Liver (tissue), 3 donors: Measurements from ENCODE around the gene PDLIM4.

Source experiments
- CTCF ChIP-seq: fragments of 150-350 bp; IDR thresholded peaks from 2 replicates; pipeline ENCODE4 v1.5.1; 2017; ENCODE audit warnings: improper control_type of control experiment, low read depth, low read length; ENCODE audit not compliant: missing input control
- FOXA1 ChIP-seq: IDR thresholded peaks from 2 replicates; pipeline ENCODE4 v1.6.1; 2016; ENCODE audit warnings: antibody characterized with exemption
- GABPA ChIP-seq, 2 donors: IDR thresholded peaks in 1 of 2; conservative IDR thresholded peaks in 1 of 2; 2 replicates each; pipeline ENCODE4 v1.6.1; 2016; ENCODE audit warnings: antibody characterized with exemption in 2 of 2, mild to moderate bottlenecking in 1 of 2, moderate library complexity in 1 of 2
- MAX ChIP-seq: IDR thresholded peaks from 2 replicates; pipeline ENCODE4 v1.6.1; 2016; ENCODE audit warnings: antibody characterized with exemption
- NR2F2 ChIP-seq: IDR thresholded peaks from 2 replicates; pipeline ENCODE4 v1.6.1; 2016; ENCODE audit warnings: antibody characterized with exemption
- REST ChIP-seq: IDR thresholded peaks from 2 replicates; pipeline ENCODE4 v1.6.1; 2016; ENCODE audit warnings: antibody characterized with exemption, mild to moderate bottlenecking
- TAF1 ChIP-seq: conservative IDR thresholded peaks from 2 replicates; pipeline ENCODE4 v1.6.1; 2016; ENCODE audit warnings: antibody characterized with exemption, mild to moderate bottlenecking
- donor health status: healthy.
- donor health status: healthy.

GRCh38 chr5:132273631-132274030, 16.1 kb downstream of the PDLIM4 start:
- TF ChIP-seq TAF1 (no peak), CTCF (no peak), GABPA (IDR thresholded peaks at IDR 0.05 in 1 of 2, conservative IDR thresholded peaks at IDR 0.05 in 1 of 2) (no peak), REST (no peak), FOXA1 (no peak), MAX (no peak), NR2F2 (no peak)
